ENCODE results near the gene HERPUD1.

- TF ChIP-seq CTCF (conservative IDR thresholded peaks at IDR 0.05; ENCODE audit: low read depth, low read length) = no peak
- no peak for TF ChIP-seq EZH2 (IDR thresholded peaks at IDR 0.05; ENCODE audit: borderline replicate concordance, low read depth, low read length, poor library complexity, severe bottlenecking)
Observed at GRCh38 chr16:56896244-56896643, 35.7 kb upstream of the HERPUD1 start.
